ENCODE measurements around the gene ATXN10.
"Not testable (repeated sequence)": the region's sequence is repeated elsewhere in the genome, so short reads cannot be mapped to it uniquely, and the experiment has no call there.

The ATXN10 gene

DNA sequence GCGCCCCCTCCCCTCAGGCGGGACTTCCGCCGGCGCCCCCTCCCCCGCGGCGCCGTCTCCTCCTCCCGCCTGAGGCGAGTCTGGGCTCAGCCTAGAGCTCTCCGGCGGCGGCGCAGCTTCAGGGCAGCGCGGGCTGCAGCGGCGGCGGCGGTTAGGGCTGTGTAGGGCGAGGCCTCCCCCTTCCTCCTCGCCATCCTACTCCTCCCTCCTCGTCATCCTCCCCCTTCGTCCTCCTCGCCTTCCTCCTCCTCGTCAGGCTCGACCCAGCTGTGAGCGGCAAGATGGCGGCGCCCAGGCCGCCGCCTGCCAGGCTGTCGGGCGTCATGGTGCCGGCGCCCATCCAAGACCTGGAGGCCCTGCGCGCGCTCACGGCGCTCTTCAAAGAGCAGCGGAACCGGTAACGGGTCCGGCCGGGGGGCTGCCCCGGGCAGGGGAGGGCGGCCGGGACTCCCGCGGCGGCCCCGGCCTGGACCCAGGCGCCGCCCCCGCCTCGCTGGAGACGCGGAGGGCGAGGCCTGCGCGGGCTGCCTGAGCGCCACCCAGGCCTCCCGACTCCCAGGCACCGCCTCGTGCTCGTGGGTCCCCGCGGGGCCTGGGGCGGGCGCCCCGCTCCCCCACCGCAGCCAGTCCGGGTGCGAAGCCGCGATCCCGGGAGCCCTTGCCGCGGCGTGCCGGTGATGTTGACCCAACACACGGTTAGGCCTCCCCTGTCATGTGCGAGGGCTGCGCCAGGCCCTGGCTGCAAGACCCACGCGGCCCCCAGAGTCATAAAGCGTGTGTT lies at the start of gene ATXN10:
Gene ATXN10 (plus strand): TSS at position 52 of the 781 bp plus-strand sequence. CDS start 230 bp downstream, at position 282.
- DNase-seq (ENCODE audit: low read depth in 2 of 2) = peak in 1 of 2 experiments; percentile 40

- no peak for DNase-seq (ENCODE audit: low read depth in 2 of 2)
Measured at GRCh38 chr22:45621836-45622600, 49.6 kb upstream of the ATXN10 start.

GRCh38 chr22:45623464-45624145 lies 48.0 kb upstream of the ATXN10 start:
- DNase-seq (ENCODE audit: low read depth in 2 of 2) = not testable (repeated sequence)

GRCh38 chr22:45626198-45626651 lies 45.4 kb upstream of the ATXN10 start:
- DNase-seq (ENCODE audit: low read depth in 2 of 2) = no peak

DNA sequence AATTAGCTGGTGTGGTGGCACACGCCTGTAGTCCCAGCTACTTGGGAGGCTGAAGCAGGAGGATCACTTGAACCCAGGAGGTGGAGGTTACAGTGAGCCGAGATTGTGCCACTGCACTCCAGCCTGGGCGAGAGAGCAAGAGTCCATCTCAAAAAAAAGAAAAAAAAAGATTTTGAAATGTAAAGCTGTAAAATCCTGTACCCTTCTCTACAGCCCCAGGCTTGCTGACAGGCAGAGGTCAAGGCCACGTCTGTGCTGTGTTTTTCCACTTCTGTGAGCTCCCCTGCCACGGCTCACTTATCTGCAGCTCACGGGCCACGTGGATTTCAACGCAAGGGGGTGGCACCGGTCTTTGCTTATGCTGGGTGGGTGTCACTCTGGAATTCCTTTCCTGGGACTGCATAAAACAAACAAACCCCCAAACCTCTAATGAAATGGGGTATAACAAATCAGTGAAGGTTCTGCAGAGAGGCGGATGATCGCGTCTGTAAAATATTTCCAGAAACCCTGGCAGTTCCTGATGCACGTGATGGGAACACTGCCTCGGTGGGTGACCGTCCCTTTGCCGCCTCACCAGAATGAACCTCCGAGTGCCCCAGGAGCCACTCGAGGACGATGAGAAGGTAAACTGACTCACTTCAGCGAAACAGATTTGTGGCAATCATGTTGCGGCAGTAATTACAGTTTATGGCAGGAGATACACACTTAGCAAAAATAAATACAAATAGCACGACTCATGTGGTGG lies 44.0 kb upstream of the ATXN10 start:
- DNase-seq (ENCODE audit: low read depth in 2 of 2) = no peak

GRCh38 chr22:45628515-45628914 lies 43.1 kb upstream of the ATXN10 start:
- DNase-seq (ENCODE audit: low read depth in 2 of 2) = no peak

GRCh38 chr22:45629469-45630089 lies 42.1 kb upstream of the ATXN10 start:
- no peak for DNase-seq (ENCODE audit: low read depth in 2 of 2)

DNA sequence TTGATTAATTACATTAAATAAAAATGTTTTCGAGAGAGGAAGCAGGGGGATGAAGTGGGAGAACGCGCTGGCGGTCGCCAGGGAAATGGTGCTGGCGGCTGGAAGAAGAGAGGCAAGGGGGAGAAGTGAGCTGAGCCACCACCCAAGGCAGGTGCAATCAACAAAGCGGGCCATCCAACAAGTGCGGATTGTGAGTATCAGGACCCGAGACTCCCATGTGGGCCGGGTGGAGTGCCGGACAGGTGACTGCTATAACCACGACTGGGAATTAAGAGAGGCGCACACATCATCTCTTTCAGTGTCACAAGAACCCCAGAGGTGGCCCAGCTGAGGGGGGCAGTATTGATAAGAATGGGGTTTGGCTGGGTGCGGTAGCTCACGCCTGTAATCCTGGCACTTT lies 41.2 kb upstream of the ATXN10 start:
- DNase-seq (ENCODE audit: low read depth in 2 of 2) = no peak

DNA sequence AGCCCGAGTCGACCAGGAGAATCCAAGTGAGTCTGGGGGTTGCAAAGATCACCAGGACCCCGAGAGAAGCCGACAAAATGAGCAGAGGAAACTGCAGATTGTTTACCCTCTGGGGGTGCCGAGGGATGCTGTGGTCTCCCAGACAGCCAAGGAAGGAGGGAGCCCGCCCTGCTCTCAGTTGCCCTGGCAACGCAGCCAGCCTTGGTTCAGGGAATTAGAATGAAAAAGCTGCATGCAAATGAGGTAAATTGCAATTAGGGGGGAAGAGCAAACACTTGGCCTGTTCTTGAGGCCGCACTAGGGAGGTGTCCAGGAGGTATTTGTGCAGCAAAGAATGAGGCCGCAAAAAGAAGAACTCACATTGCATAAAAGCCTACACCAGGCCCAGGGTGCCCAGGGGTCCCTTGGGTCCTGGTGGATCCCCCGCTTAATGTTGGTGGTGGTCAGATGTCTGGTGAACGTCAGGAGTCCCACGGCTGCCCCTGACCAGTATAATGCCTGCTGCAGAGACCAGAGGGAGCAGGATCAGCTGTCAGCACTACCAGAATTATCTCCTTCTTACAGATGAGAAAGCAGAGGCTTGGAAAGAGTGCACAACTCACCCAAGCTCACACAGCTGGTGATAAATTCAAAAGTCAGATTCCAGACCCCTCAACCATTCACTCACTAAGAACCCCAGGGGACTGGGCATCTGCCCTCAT lies 40.3 kb upstream of the ATXN10 start:
- DNase-seq (ENCODE audit: low read depth in 2 of 2) = no peak

DNA sequence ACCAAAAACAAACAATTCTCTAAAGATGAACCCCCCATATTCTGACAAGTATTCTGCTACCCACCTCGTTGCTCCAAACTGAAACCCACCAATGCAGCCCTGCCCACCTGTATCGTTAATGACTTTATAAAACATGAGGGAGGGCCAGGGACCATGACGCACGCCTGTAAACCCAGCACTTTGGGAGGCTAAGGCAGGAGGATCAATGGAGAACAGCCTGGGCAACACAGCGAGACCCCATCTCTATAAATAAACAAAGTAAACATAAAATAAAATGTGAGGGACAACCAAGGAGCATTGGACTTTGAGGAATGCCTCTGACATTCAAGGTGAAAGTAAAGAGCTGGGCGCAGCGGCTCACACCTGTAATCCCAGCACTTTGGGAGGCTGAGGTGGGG lies 39.8 kb upstream of the ATXN10 start:
- no peak for DNase-seq (ENCODE audit: low read depth in 2 of 2)

- no peak for DNase-seq (ENCODE audit: low read depth in 2 of 2)
Measured at GRCh38 chr22:45632791-45633515, 38.7 kb upstream of the ATXN10 start.

DNA sequence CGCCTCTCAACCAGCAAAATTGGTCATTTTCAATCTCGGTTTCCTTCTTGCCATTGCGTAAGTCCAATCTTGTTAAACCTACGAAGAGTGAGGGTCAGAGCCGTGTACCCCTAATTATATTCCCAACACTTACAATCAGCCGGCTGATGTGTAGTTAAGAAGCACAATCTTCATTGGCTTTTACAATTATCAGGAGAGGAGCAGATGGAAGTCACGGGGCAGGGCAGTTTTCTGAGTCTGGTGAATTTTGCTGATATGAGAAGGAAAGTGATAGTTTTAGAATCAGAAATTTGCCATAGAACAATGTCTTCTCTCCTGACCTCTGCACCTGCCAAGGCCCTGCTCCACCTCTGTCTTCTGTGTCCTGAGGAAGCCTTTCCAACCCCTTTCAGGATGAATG lies 35.0 kb upstream of the ATXN10 start:
- DNase-seq (ENCODE audit: low read depth in 2 of 2) = no peak

- no peak for DNase-seq (ENCODE audit: low read depth in 2 of 2)
Measured at GRCh38 chr22:45638197-45638596, 33.4 kb upstream of the ATXN10 start.

- DNase-seq (ENCODE audit: low read depth in 2 of 2) = no peak
Measured at GRCh38 chr22:45638834-45639746, 32.5 kb upstream of the ATXN10 start.

DNA sequence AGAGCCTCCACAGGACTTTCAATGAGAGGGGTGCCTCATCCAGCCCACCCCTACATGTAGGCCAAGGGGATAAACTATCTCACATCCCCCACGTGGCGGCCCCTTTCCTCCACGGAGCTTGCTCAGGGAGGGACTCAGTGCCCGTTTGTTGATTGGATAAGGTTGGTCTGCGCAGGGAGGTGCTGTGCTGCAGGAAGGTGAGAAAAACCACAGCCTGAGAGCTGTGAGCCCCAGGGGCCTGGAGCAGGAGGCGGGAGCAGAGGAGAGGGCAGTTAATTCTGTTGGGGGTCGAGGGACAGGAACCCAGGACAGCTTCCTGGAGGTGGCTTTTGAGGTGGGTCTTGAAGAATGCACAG lies 31.9 kb upstream of the ATXN10 start:
- no peak for DNase-seq (ENCODE audit: low read depth in 2 of 2)

GRCh38 chr22:45640291-45640940 lies 31.2 kb upstream of the ATXN10 start:
- no peak for DNase-seq (ENCODE audit: low read depth in 2 of 2)

DNA sequence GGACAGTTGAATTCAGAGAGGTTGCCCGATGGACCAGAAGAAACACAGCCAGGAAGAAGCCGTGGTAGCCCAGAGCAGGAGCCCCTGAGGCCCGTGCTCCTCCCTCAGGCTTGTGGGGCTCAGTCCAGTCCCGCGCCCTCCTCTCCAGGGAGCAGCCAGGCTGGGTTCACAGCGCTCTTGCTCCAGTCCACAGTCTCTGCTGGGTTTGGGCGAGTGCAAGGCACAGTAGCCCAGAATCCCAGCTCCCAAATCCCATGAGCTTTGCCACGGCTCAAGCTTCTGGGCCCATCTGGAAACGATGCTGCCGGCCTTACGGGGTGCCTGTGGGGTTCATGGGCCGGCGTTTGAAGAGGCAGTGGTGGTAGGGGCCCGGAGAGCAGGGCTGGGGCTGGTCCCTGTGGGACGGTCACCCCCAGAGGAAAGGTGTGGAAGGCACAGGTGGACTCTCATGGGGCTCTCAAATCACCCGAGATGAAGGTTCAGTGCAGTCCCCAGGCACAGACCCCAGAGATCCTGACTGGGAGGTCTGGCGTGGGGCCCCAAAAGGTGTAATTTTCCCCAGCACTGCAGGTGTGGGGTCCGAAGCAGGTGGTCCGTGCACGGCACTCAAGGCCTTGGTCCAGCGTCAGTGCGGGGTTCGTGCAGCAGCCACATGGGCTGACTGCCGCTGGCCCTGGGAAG lies 30.6 kb upstream of the ATXN10 start:
- no peak for DNase-seq (ENCODE audit: low read depth in 2 of 2)

GRCh38 chr22:45642986-45643385 lies 28.6 kb upstream of the ATXN10 start:
- no peak for DNase-seq (ENCODE audit: low read depth in 2 of 2)

Measured in fibroblast of skin of left quadriceps (primary cell).